ENCODE data around the gene MPZL3.
"Not testable (repeated sequence)": the region's sequence is repeated elsewhere in the genome, so short reads cannot be mapped to it uniquely, and the experiment has no call there.

Gene MPZL3

GRCh38 chr11:118184784-118185579, 67.2 kb downstream of the MPZL3 start:
- DNase-seq (ENCODE audit: low spot score): no peak

GRCh38 chr11:118183691-118184090, 68.5 kb downstream of the MPZL3 start:
- DNase-seq (ENCODE audit: low spot score): not testable (repeated sequence)

GRCh38 chr11:118180300-118180703, 71.9 kb downstream of the MPZL3 start:
- peak; percentile 21 for DNase-seq (ENCODE audit: low spot score)

- DNase-seq (ENCODE audit: low spot score): no peak
These were observed 75.4 kb downstream of the MPZL3 start for GRCh38 chr11:118176778-118177134.
